ENCODE data around the gene CPED1. TPM values are rescaled to one million over a fixed set of nuclear protein-coding genes. Genes with fewer than 3 reads are reported as not detected.

The CPED1 gene
- total RNA-seq, 1 experiment from 2014 or later, result 0.13 TPM

DNA sequence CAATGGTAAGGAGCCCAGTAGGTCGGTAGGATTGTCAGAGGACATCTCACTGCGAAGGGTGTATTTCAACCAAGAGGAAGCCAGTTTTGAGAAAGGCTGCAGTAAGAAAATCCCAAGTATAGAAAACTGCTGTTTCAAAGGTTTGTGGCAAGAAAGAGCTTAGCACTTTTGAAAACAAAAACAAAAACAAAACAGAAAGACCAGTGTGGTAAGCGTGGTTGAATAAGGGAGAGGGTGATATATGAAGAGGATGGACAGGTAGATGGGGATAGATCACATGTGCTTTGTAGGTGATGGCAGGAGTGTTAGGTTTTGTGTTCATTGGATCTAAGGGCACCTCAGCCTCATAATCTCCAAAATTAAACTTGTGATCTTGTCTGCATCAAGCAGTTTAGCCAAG is 198.7 kb downstream of the CPED1 start:
- H3K36me3 Mint-ChIP-seq (ENCODE audit: insufficient read depth in 1 of 3, low read depth in 3 of 3), result no peaks in the 10 kb centered on the region
- DNase-seq, result no peak
- H2AK5ac ChIP-seq (ENCODE audit: insufficient read length, low read length), result no peak overlapping the region
- H3K27me3 ChIP-seq (ENCODE audit: insufficient read depth, low read length), result no peaks in the 10 kb centered on the region
- H3T11ph ChIP-seq (ENCODE audit: low read length), result no peak overlapping the region
- H3K27me3 Mint-ChIP-seq (ENCODE audit: low read depth), result no peaks in the 10 kb centered on the region
- H4K5ac ChIP-seq (ENCODE audit: insufficient read length, low read depth, low read length), result no peak overlapping the region
- H2BK120ac ChIP-seq (ENCODE audit: low read depth, low read length, poor library complexity, severe bottlenecking), result no peak overlapping the region
- no peak overlapping the region for H2BK5ac ChIP-seq (ENCODE audit: insufficient read length, low read length)
- H2BK12ac ChIP-seq (ENCODE audit: insufficient read length, low read depth, low read length), result no peak overlapping the region
- no peak overlapping the region for H4K8ac ChIP-seq (replicated peaks; ENCODE audit: insufficient read length, low read depth, low read length)
- no peaks in the 10 kb centered on the region for H3K9me3 ChIP-seq (ENCODE audit: control insufficient read depth, low read depth, low read length)
- no peak overlapping the region for H3K56ac ChIP-seq (ENCODE audit: insufficient read length, low read depth, low read length)
- H3K27ac ChIP-seq (ENCODE audit: insufficient read length, low read depth, low read length), result no peak overlapping the region
- H3K4ac ChIP-seq (ENCODE audit: low read depth, low read length), result no peak overlapping the region
- no peaks in the 10 kb centered on the region for H4K20me1 ChIP-seq (ENCODE audit: control insufficient read depth, insufficient read depth, insufficient read length)
- no peak overlapping the region for H2BK20ac ChIP-seq (ENCODE audit: low read depth, low read length, poor library complexity, severe bottlenecking)
- no peaks in the 10 kb centered on the region for H3K4me1 ChIP-seq (ENCODE audit: insufficient read depth, low read length)
- no peaks in the 10 kb centered on the region for H3K79me1 ChIP-seq (ENCODE audit: insufficient read depth, low read depth, low read length, poor library complexity, severe bottlenecking)
- no peak overlapping the region for H2AFZ ChIP-seq (ENCODE audit: low read length)
- H3K9me3 Mint-ChIP-seq, result no peaks in the 10 kb centered on the region
- H3K23me2 ChIP-seq (ENCODE audit: insufficient read length, low read depth, low read length, poor library complexity, severe bottlenecking), result no peaks in the 10 kb centered on the region
- H3K4me1 Mint-ChIP-seq, result no peaks in the 10 kb centered on the region
- H3K4me3 Mint-ChIP-seq, result no peak overlapping the region
- no peak overlapping the region for H2BK15ac ChIP-seq (ENCODE audit: low read depth, low read length)
- WGBS (ENCODE audit: extremely low coverage, insufficient read length, low lambda C conversion rate), result no CpG with 5 or more reads among the region's 3 CpGs
- H3K4me2 ChIP-seq (ENCODE audit: insufficient read depth, insufficient read length, low read length), result no peak overlapping the region
- H3K27ac Mint-ChIP-seq, result no peak overlapping the region
- no peaks in the 10 kb centered on the region for H3K79me2 ChIP-seq (ENCODE audit: insufficient read depth, low read length)
- no peak overlapping the region for H3K18ac ChIP-seq (ENCODE audit: insufficient read length, low read depth, low read length)
- no peak for TF ChIP-seq CTCF (conservative IDR thresholded peaks at IDR 0.05)
- no peak overlapping the region for H4K91ac ChIP-seq (ENCODE audit: insufficient read length, low read depth, low read length)
- H3K23ac ChIP-seq (ENCODE audit: insufficient read length, low read depth, low read length), result no peak overlapping the region
- no peak overlapping the region for H3K9ac ChIP-seq (ENCODE audit: extremely low read depth, insufficient read length, low read length)
- no peak overlapping the region for H3K14ac ChIP-seq (ENCODE audit: insufficient read depth, low read length)

Data from H9 (cell line).